ENCODE results near the gene EFCAB8.
"Not testable (repeated sequence)": the region's sequence is repeated elsewhere in the genome, so short reads cannot be mapped to it uniquely, and the experiment has no call there.

Gene EFCAB8

GRCh38 chr20:32842688-32843524, 15.8 kb upstream of the EFCAB8 start:
- DNase-seq (ENCODE audit: low spot score) = no peak

- DNase-seq (ENCODE audit: low spot score) = no peak
Observed at GRCh38 chr20:32845786-32846185, 12.9 kb upstream of the EFCAB8 start.

GRCh38 chr20:32846852-32847251, 11.9 kb upstream of the EFCAB8 start:
- no peak for DNase-seq (ENCODE audit: low spot score)

GRCh38 chr20:32847964-32848363, 10.8 kb upstream of the EFCAB8 start:
- no peak for DNase-seq (ENCODE audit: low spot score)

GRCh38 chr20:32848846-32849245, 9.9 kb upstream of the EFCAB8 start:
- no peak for DNase-seq (ENCODE audit: low spot score)

GRCh38 chr20:32849577-32849976, 9.1 kb upstream of the EFCAB8 start:
- no peak for DNase-seq (ENCODE audit: low spot score)

- no peak for DNase-seq (ENCODE audit: low spot score)
Observed at GRCh38 chr20:32855387-32855786, 3.3 kb upstream of the EFCAB8 start.

- DNase-seq (ENCODE audit: low spot score) = no peak
Observed at GRCh38 chr20:32858189-32858588, 534 bp upstream of the EFCAB8 start.

GRCh38 chr20:32861446-32861845, 2.7 kb downstream of the EFCAB8 start:
- no peak for DNase-seq (ENCODE audit: low spot score)

- no peak for DNase-seq (ENCODE audit: low spot score)
Observed at GRCh38 chr20:32869562-32869961, 10.8 kb downstream of the EFCAB8 start.

GRCh38 chr20:32870526-32870925, 11.8 kb downstream of the EFCAB8 start:
- DNase-seq (ENCODE audit: low spot score) = not testable (repeated sequence)

- DNase-seq (ENCODE audit: low spot score) = no peak
Observed at GRCh38 chr20:32870985-32871384, 12.3 kb downstream of the EFCAB8 start.

- DNase-seq (ENCODE audit: low spot score) = no peak
Observed at GRCh38 chr20:32871627-32872160, 13.0 kb downstream of the EFCAB8 start.

GRCh38 chr20:32872266-32872665, 13.5 kb downstream of the EFCAB8 start:
- DNase-seq (ENCODE audit: low spot score) = no peak

GRCh38 chr20:32875673-32876072, 16.9 kb downstream of the EFCAB8 start:
- DNase-seq (ENCODE audit: low spot score) = no peak

- DNase-seq (ENCODE audit: low spot score) = no peak
Observed at GRCh38 chr20:32877507-32877906, 18.8 kb downstream of the EFCAB8 start.

- DNase-seq (ENCODE audit: low spot score) = no peak
Observed at GRCh38 chr20:32878820-32879219, 20.1 kb downstream of the EFCAB8 start.

- DNase-seq (ENCODE audit: low spot score) = no peak
Observed at GRCh38 chr20:32879538-32879937, 20.8 kb downstream of the EFCAB8 start.

GRCh38 chr20:32880635-32881034, 21.9 kb downstream of the EFCAB8 start:
- no peak for DNase-seq (ENCODE audit: low spot score)

GRCh38 chr20:32883081-32883480, 24.4 kb downstream of the EFCAB8 start:
- no peak for DNase-seq (ENCODE audit: low spot score)

- DNase-seq (ENCODE audit: low spot score) = no peak
Observed at GRCh38 chr20:32885185-32885584, 26.5 kb downstream of the EFCAB8 start.

GRCh38 chr20:32885952-32886351, 27.2 kb downstream of the EFCAB8 start:
- DNase-seq (ENCODE audit: low spot score) = no peak

- no peak for DNase-seq (ENCODE audit: low spot score)
Observed at GRCh38 chr20:32886652-32887051, 27.9 kb downstream of the EFCAB8 start.

- no peak for DNase-seq (ENCODE audit: low spot score)
Observed at GRCh38 chr20:32887492-32887891, 28.8 kb downstream of the EFCAB8 start.
